A172 (cell line): ENCODE data around the gene KLF11. TPM values are rescaled to one million over a fixed set of nuclear protein-coding genes. Genes with fewer than 3 reads are reported as not detected.

Source experiments
- DNase-seq: peaks from one replicate; pipeline ENCODE4 v3.0.0-alpha.2; 2015; ENCODE audit warnings: low spot score
- total RNA-seq: library from RNA; depleted of rRNA; stranded (reverse); fragments of >200 nt; shearing (Covaris generic); gene quantifications from 2 replicates; pipeline ENCODE4 v1.2.3, GENCODE V29; 2014

The KLF11 gene
- total RNA-seq, 1 experiment from 2014 or later = 21.4 TPM

GRCh38 chr2:10063566-10063965 lies 20.2 kb downstream of the KLF11 start:
- DNase-seq = no peak

GRCh38 chr2:10064932-10065772 lies 21.8 kb downstream of the KLF11 start:
- no peak for DNase-seq

GRCh38 chr2:10065773-10066055 lies 22.4 kb downstream of the KLF11 start:
- DNase-seq = no peak

DNA sequence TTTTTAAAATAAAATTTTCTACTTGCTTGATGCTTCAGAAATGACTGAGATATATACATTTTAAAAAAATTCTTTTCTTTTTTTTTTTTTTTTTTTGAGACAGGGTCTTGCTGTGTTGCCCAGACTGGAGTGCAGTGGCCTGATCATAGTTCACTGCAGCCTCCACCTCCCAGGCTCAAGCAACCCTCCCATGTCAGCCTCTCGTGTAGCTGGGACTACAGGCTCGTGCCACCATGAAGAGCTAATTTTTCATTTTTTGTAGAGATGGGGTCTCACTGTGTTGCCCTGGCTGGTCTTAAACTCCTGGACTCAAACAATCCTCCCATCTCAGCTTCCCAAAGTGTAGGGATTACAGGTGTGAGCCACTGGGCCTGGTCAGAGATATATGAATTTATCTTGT lies 24.0 kb downstream of the KLF11 start:
- no peak for DNase-seq

DNA sequence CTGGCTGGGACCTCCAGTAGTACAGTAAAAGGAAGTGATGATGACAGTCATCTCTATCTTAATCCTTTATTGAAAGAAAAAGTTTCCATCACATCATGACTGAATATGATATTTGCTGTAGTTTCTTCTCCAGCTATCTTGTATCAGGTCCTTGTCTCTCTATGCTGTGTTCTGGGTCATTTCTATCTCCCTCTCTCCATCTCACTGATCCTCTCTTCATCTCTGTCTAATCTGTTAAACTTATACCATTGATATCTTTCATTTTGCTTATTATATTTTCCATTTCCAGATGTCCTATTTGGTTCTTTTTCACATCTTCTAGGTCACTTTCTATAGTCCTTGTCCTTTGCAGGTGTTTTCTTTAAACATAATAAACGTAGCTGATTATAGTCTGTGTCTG lies 24.5 kb downstream of the KLF11 start:
- no peak for DNase-seq

GRCh38 chr2:10071176-10071575 lies 27.8 kb downstream of the KLF11 start:
- no peak for DNase-seq

DNA sequence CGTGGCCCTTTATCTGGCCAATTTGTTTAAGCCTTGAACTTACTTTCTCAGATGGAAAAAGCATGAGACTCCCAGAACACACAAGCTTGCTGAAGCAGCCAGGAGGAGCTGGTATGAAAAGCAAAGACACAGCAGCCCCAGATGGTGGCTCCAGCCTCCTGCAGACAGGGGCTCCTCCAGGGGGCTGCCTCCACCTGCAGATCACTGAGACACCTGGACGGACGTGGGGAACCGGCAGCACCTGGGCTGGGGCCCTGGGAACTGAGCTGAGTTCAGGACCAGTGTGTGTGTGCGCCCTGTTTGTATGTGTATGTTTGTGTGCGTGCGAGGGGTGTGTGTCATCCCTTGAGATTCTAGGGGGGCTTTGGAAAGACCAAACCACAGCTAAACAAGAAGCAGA lies 28.2 kb downstream of the KLF11 start:
- DNase-seq = no peak

DNA sequence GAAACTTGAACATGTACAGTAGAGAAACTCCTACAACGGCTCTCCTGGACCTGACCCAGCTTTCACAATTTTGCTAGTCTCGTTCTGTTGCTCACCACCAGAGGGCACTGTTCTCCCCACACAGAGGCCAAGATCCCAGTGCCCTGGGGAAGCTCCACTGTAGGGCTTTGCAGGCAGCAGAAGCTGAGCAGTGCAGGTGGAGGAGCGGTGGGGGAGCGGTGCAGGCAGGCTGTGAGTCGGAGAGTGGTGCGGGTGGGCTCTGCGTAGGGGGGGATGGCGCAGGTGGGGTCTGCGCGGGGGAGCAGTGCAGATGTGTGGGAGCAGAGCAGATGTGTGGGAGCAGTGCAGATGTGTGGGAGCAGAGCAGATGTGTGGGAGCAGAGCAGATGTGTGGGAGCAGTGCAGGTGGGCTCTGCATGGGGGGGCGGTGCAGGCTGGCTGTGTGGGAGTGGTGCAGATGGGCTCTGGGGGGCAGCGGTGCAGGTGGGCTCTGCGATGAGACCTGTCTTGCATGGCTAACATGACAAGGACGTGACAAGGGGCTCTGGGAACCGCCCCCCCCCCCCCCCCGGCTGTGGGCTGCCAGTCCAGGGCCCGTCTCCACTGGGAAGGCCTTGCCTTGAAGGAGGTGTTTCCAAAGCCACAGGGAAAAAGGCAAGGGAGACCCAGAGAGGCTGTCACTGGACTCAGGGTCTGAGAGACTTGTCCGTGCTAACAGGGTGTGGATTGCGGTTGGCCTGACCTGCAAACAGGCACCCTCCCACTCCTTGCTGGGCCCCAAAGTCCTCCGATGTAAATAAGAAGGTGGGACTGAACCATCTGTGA lies 29.5 kb downstream of the KLF11 start:
- peak; percentile 81 for DNase-seq

GRCh38 chr2:10073706-10074105 lies 30.4 kb downstream of the KLF11 start:
- no peak for DNase-seq

DNA sequence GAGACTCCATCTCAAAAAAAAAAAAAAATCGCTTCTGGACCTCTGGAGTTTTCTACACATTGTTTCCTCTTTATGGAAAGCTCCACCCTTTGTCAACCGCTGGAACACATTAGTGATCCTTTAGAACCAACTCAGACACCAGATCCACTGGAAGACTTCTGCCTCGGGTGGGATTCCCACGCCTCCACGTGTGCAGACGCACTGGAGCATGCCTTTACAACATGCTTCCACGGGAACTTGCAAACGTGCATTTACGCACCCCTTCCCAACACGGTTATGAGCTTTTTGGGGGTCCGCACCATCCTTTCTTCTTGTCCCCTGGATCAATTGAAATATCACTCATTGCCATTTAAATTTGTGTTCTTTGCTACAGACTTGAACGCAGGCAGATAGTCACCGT lies 31.8 kb downstream of the KLF11 start:
- DNase-seq = no peak

DNA sequence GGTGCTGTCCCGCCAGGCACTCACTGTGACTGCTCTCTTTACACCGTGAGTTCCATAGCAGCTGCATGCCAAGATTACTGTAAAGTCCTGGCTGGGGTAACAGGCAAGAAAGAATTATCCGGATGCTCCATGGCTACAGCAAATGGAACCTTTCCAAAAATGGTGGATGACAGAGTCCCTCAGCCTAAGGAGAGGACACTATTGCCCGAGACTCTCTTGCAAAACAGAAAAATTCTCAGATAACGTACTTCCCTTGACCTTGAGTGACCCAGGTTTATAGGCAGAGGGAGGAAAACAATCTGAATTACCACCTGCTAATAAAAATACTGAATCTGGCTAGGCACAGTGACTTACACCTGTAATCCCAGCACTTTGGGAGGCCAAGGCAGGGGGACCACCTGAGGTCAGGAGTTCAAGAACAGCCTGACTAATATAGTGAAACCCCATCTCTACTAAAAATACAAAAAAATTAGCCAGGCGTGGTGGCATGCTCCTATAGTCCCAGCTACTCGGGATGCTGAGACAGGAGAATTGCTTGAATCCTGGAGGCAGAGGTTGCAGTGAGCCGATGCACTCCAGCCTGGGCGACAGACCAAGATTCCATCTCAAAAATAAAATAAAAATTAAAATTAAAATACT lies 32.3 kb downstream of the KLF11 start:
- DNase-seq = no peak

GRCh38 chr2:10076511-10076910 lies 33.2 kb downstream of the KLF11 start:
- no peak for DNase-seq

DNA sequence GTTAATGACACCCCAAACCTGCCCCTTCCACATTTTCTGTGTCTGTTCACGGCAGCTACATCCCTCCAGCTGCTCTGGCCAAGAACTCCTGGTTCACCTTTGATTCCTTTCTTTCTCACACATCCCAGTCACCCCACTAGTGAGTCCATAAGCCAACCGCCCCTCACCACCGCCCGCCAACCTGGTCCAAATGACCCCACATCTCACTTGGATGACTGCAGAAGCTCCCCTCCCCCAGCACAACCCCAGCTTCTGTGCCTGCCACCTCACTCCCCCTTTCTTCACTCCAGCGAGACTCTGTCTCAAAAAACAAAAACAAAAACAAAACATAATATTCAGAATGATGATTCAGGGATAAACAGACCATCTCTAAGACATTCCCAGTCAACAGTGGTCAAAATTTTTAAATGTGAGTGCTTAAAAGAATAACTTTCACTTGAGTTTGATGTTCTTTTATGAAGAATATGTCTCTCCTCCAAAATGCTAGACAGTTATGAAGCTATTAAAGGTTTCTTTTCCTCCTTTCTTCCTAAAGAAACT lies 33.7 kb downstream of the KLF11 start:
- no peak for DNase-seq

DNA sequence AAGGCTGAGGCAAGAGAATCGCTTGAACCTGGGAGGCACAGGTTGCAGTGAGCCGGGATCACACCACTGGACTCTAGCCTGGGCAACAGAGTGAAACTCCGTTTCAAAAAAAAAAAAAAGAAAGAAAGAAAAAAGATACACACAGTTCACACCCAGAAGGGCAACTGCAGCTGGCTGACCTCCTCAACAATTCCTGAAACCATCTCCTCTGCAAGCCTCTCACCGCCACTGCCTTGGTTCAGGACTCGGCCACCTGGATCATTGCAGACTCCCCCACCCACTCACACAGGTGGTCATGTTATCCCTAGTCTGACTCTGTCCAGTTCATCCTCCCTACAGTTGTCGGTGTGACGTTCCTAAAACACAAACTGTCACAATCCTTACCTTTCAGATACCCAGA lies 34.7 kb downstream of the KLF11 start:
- DNase-seq = no peak

GRCh38 chr2:10078704-10079265 lies 35.4 kb downstream of the KLF11 start:
- no peak for DNase-seq

DNA sequence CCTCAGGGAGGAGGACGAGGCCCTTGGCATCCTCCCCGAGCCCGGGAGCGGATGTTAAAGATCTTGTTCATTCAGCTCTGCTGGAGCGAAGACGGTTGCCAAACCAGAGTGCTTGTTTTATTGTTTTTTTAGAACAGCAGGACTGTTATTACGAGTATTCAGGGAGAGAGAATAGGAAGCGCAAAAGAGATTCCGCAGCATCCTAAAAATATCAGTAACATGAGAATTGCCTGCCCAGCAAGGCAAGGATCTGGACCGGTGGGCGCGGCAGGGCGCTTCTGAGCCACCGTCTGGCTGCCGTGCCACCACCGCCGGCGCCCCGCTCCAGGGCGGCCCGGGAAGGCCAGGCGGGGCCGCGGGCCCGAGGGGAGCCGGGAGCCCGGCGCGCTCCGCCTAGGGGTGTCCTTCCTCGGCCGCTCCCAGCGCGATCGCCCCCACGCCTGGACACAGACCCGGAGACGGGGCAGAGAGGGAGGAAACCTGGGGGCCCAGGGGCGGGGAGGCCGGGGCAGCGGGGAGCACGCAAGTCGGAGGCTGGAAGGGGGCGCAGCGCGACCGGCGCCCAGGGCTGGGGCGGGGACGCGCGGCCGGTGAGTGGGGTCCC lies 36.0 kb downstream of the KLF11 start:
- DNase-seq = peak; percentile 40

- DNase-seq = no peak
Measured at GRCh38 chr2:10079870-10080535, 36.7 kb downstream of the KLF11 start, which contains the start of gene CYS1. Gene CYS1, minus strand, starts transcription at chr2:10080411. Its CDS starts 188 bp downstream, at chr2:10080223.

DNA sequence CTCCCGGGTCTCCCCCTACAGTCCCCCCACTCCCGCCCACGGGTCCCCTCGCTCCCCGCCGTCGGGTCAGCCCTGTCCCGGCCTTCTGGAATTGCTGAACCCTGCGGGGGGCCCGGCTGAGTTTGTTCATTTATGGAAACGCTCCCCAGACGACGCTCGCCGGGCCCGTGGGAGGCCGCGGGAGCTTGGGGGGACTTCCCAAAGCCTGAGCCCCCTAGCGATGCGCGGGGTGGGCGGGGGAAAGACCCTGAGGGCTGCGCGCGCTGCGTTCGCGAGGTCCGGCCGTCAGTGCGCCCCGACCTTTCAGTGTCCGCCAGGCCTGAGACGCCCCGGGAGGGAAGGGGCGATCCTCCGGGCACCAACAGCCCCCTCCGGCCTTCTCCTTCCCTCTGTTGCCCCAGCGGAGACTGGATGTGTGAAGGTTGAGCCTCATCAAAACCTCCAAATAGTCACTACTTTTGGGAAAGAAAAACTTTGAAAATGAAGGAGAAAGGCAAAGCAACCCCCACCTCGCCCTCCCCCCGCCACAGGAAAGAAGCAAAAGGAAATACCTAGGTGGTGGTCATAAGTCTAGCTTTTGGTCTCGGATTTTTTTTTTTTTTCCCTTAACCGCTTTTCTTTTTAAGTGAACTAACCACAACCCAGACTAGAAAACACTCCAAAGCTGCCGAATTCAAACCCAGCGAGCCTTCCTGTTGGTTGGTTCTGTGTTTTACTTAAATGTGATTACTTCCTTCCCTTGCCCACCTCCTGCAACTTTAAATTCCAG lies 37.4 kb downstream of the KLF11 start:
- no peak for DNase-seq

DNA sequence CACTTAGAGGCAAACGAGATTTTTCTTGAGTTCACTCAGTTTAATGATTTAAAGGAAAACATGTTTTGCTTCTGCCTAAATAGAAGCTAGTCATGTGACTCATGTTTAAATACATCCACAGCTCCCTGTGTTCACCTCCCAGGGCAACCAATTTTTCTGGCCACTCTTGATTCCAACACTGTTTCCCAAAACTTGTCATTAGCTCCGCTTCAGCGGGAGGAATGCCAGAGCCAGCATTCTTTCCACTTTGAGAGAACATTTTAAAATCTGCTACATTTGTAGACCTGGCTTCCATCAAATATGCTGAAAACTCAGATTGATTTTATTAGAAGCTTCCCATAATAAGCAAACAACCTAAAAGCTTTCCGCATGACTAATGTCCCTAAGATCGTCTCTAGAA lies 39.7 kb downstream of the KLF11 start:
- DNase-seq = no peak

DNA sequence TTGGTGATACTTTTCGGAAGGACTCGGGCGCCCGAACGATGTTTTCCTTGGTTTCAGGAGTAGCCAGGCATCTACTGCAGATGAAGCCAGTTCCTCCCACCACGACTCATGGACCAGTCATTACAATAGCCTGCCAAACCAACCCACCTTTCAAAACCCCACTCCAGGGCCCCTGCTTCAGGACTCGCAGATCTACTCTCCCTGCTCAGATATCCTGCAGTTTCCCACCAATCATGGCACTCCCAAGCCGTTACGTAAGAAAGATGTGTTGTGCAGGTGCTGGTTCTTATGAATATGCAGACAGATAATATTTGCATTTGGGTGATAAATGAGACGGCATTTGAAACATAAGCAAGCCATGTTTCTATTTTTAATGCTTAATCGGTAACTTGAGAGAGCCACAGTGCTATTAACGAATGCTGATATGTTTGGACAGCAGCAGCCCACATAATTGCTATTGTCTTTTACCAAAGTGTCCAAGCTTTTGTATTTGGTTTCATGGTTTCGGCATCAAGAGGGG lies 40.4 kb downstream of the KLF11 start:
- no peak for DNase-seq
